ENCODE measurements around the gene ARHGAP6.
A peak's percentile ranks its signal among the peaks of the same experiment; 100 is the strongest.

ARHGAP6 gene

GRCh38 chrX:11451151-11451550 is 214.6 kb downstream of the ARHGAP6 start:
- DNase-seq, result no peak

GRCh38 chrX:11450354-11450753 is 215.4 kb downstream of the ARHGAP6 start:
- DNase-seq, result no peak

GRCh38 chrX:11449613-11450012 is 216.1 kb downstream of the ARHGAP6 start:
- no peak for DNase-seq

GRCh38 chrX:11447418-11447817 is 218.3 kb downstream of the ARHGAP6 start:
- no peak for DNase-seq

GRCh38 chrX:11446949-11447348 is 218.8 kb downstream of the ARHGAP6 start:
- DNase-seq, result no peak

- DNase-seq, result no peak
Observed at GRCh38 chrX:11446336-11446735, 219.4 kb downstream of the ARHGAP6 start.

- DNase-seq, result no peak
Observed at GRCh38 chrX:11445540-11445939, 220.2 kb downstream of the ARHGAP6 start.

GRCh38 chrX:11444052-11444451 is 221.7 kb downstream of the ARHGAP6 start:
- DNase-seq, result no peak

GRCh38 chrX:11439846-11440245 is 225.9 kb downstream of the ARHGAP6 start:
- no peak for DNase-seq

- DNase-seq, result no peak
Observed at GRCh38 chrX:11438767-11439166, 227.0 kb downstream of the ARHGAP6 start.

GRCh38 chrX:11438380-11438723 is 227.4 kb downstream of the ARHGAP6 start:
- no peak for DNase-seq

GRCh38 chrX:11437642-11438379 is 227.9 kb downstream of the ARHGAP6 start:
- no peak for DNase-seq

- no peak for DNase-seq
Observed at GRCh38 chrX:11435568-11435967, 230.2 kb downstream of the ARHGAP6 start.

- no peak for DNase-seq
Observed at GRCh38 chrX:11434607-11435006, 231.1 kb downstream of the ARHGAP6 start.

GRCh38 chrX:11431786-11432185 is 233.9 kb downstream of the ARHGAP6 start:
- DNase-seq, result no peak

- no peak for DNase-seq
Observed at GRCh38 chrX:11430271-11430670, 235.4 kb downstream of the ARHGAP6 start.

GRCh38 chrX:11429538-11430085 is 236.1 kb downstream of the ARHGAP6 start:
- DNase-seq, result no peak

- DNase-seq, result peak; percentile 61
Observed at GRCh38 chrX:11427453-11428071, 238.2 kb downstream of the ARHGAP6 start.

- DNase-seq, result no peak
Observed at GRCh38 chrX:11426712-11427452, 238.8 kb downstream of the ARHGAP6 start.

- no peak for DNase-seq
Observed at GRCh38 chrX:11424903-11425674, 240.6 kb downstream of the ARHGAP6 start.

- no peak for DNase-seq
Observed at GRCh38 chrX:11423949-11424348, 241.8 kb downstream of the ARHGAP6 start.

- no peak for DNase-seq
Observed at GRCh38 chrX:11423362-11423818, 242.3 kb downstream of the ARHGAP6 start.

GRCh38 chrX:11422525-11422857 is 243.2 kb downstream of the ARHGAP6 start:
- no peak for DNase-seq
